Left cardiac atrium (tissue), 4 donors: ENCODE results near the gene IGFBP6. TPM values are rescaled to one million over a fixed set of nuclear protein-coding genes. Genes with fewer than 3 reads are reported as not detected.

Experiments used
- ATAC-seq, 2 donors: fragments of 200-7000 bp; cut with Tn5 transposase; one replicate each; pipeline ENCODE4 v1.9.1; 2020; ENCODE audit warnings: mild to moderate bottlenecking in 2 of 2, moderate library complexity in 2 of 2
- DNase-seq: peaks from one replicate; pipeline ENCODE4 v3.0.0-alpha.2; 2020
- intact Hi-C, 2 donors: fragments of 100-400 bp; cut with DNase I; formaldehyde crosslinking; loops; one replicate each; pipeline versions ENCODE4 v1.14.1 to v1.15.1; 2022 to 2023
- total RNA-seq, 2 donors: library from RNA; stranded (reverse); fragmentation: NEBNext Ultra II Directional; extraction: Animal tissue kit (Norgen Biotek cat#: 25700); gene quantifications; one replicate each; pipeline ENCODE4 v1.2.1, GENCODE V29; 2021
- donor health status: DM: no; HTN: yes; CAD: no.
- donor health status: DM: no; HTN: yes; CAD: no; lungs with severe emphysema.
- donor health status: DM: yes; HTN: yes; CAD: no.
- donor health status: Dilated cardiomyopathy.

Gene IGFBP6
- total RNA-seq, 2 donors from 2014 or later: 134 to 139 TPM

- DNase-seq: no peak
- no peak for ATAC-seq
- intact Hi-C loops: no loop called here
Measured at GRCh38 chr12:53057816-53058500, 39.5 kb upstream of the IGFBP6 start.

DNA sequence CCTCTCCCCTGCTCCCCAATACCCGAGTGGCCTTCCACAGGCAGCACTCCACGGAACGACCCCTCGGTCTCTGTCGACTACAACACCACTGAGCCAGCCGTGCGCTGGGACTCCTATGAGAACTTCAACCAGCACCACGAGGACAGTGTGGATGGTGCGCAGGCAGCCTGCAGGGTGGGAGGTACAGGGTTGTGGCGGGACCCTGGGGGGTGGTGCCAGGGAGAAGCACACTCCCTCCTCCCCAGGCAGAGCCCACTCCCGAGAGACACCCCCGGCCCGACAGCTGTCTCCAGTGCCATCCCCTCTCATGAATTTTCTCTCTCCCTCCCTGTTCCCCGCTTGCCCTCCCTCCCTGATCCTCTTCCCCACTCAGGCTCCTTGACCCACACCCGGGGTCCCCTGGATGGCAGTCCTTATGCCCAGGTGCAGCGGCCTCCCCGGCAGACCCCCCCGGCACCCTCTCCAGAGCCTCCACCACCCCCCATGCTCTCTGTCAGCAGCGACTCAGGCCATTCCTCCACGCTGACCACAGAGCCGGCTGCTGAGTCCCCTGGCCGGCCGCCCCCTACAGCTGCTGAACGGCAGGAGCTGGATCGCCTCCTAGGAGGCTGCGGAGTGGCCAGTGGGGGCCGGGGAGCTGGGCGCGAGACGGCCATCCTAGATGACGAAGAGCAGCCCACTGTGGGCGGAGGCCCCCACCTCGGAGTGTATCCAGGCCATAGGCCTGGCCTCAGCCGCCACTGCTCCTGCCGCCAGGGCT, 38.6 kb upstream of the IGFBP6 start:
- intact Hi-C loops: no loop called here
- ATAC-seq: no peak
- DNase-seq: no peak

GRCh38 chr12:53059434-53060063, 37.9 kb upstream of the IGFBP6 start:
- DNase-seq: no peak
- intact Hi-C loops: loop anchor here in 1 of 2 donors (10.0 kb wide), 1 partner anchor 235 kb away; the partner anchor contains the start of genes MYG1 and PFDN5
- ATAC-seq: no peak

DNA sequence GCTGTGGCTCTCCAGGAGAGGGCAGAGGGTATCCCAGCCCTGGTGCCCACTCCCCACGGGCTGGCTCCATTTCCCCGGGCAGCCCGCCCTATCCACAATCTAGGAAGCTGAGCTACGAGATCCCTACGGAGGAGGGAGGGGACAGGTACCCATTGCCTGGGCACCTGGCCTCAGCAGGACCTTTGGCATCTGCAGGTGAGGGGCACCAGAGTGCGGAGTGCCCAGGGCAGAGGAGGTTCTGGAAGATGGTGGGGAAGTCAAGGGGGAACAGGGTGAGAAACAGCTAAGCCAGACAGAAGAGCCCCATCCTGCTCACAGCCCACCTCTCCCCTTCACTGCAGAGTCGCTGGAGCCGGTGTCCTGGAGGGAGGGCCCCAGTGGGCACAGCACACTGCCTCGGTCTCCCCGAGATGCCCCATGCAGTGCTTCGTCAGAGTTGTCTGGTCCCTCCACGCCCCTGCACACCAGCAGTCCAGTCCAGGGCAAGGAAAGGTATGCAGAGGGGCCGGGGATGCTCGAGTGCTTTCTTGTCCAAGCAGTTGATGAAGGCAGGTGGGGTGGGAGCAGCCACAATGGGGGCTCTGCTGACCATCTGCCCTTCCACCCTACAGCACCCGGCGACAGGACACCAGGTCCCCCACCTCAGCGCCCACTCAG, 37.3 kb upstream of the IGFBP6 start:
- intact Hi-C loops: loop anchor here in 1 of 2 donors (10.0 kb wide), 1 partner anchor 235 kb away; the partner anchor contains the start of genes MYG1 and PFDN5
- DNase-seq (no peak), ATAC-seq (no peak)

DNA sequence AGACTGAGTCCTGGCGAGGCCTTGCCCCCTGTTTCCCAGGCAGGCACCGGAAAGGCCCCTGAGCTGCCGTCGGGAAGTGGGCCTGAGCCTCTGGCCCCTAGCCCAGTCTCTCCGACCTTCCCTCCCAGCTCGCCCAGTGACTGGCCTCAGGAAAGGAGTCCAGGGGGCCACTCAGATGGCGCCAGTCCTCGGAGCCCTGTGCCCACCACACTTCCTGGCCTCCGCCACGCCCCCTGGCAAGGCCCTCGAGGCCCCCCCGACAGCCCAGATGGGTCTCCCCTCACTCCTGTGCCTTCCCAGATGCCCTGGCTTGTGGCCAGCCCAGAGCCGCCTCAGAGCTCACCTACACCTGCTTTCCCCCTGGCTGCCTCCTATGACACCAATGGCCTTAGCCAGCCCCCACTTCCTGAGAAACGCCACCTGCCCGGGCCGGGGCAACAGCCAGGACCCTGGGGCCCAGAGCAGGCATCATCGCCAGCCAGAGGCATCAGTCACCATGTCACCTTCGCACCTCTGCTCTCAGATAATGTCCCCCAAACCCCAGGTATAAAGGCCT, 36.7 kb upstream of the IGFBP6 start:
- ATAC-seq: no peak
- intact Hi-C loops: loop anchor here in 1 of 2 donors (10.0 kb wide), 1 partner anchor 234 kb away; the partner anchor contains the start of genes MYG1 and PFDN5
- DNase-seq: no peak

DNA sequence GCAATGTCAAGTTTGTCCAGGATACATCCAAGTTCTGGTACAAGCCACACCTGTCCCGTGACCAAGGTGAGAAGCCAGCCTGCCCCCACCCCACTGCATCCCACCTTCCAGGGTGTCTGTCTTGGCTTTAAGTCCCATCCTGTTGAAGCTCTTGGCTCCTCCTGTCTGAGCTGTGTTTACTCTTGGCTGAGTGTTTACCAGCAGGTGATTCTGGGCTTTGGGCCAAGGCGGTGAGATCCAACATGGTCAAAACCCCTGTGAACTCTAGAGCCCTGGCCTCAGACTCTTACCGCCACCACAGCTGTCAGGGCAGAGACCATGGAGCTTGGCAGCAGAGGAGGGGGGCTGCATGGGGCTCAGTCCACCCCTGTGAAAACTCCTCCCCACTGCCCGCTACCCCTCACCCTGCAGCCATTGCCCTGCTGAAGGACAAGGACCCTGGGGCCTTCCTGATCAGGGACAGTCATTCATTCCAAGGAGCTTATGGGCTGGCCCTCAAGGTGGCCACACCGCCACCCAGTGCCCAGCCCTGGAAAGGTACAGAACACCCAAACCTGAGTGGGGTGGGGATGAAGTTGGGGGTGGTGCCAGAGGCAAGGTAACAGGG, 36.0 kb upstream of the IGFBP6 start:
- DNase-seq (no peak), ATAC-seq (no peak)

DNA sequence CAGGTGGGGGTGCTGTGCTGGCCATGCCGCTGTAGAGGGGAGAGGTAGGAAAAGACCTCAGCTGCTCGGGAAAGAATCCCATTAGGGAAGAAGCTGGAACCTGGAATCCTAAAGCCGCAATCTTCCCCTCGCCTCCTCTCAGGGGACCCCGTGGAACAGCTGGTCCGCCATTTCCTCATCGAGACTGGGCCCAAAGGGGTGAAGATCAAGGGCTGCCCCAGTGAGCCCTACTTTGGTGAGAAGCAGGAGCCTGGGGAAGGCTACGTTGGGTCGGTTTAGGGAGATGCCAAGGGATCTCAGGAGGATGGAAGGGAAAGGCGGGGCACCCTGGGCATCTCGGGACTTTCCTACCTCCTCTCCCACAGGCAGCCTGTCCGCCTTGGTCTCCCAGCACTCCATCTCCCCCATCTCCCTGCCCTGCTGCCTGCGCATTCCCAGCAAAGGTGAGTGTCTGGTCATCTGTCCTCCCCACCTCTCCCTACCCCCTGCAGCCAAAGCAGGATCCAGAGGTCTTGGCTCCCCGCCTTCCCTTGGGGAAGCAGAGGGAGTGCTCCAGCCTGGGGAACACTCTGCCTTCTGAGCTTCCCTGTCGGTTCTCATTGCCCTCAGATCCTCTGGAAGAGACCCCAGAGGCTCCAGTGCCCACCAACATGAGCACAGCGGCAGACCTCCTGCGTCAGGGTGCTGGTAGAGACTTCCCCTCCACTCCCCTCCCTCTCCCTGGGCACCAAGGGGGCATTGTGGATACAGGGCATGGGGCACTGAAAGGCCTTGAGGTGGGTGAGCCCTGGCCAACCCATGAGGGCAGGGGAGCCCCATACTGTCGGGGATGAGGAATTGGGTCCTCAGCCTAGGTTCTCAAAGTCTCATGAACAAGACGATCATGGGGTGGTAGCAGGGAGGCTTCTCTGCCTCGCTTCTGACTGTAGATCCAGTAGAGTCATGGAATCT, 35.2 kb upstream of the IGFBP6 start:
- no peak for ATAC-seq
- intact Hi-C loops: loop anchor here in 1 of 2 donors (10.0 kb wide), 1 partner anchor 233 kb away; the partner anchor contains the start of genes MYG1 and PFDN5
- DNase-seq: no peak

More for the DNA sequence above, 36.0 kb upstream of the IGFBP6 start:
- intact Hi-C loops: loop anchor here in 1 of 2 donors (10.0 kb wide), 1 partner anchor 233 kb away; the partner anchor contains the start of genes MYG1 and PFDN5

DNA sequence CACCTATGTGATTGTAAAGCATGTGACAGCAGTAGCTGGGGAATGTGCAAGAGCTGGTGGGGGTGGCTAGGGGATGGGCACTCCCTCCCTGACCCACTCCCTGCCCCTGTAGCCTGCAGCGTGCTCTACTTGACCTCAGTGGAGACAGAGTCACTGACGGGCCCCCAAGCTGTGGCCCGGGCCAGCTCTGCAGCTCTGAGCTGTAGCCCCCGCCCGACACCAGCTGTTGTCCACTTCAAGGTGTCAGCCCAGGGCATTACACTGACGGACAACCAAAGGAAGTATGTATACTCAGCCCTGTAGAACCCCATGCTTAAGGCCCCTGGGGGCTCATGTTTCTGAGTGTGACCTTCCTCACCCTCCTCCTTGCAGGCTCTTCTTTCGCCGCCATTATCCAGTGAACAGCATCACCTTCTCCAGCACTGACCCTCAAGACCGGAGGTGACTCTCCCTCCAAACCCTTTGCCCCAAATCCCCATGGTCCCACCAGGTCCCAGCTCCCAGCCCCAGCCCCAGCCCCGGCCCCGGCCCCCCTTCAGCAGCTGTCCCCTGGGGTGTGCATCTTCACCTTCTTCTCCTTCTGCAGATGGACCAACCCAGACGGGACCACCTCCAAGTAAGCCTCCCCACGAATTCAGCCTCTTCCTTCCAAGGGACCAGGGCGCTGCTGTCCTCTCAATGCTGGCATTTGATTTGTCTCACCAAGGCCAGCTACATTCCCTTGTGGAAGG, 34.3 kb upstream of the IGFBP6 start:
- ATAC-seq (no peak), DNase-seq (no peak)
- intact Hi-C loops: loop anchor here in 1 of 2 donors (10.0 kb wide), 1 partner anchor 232 kb away; the partner anchor contains the start of genes MYG1 and PFDN5

DNA sequence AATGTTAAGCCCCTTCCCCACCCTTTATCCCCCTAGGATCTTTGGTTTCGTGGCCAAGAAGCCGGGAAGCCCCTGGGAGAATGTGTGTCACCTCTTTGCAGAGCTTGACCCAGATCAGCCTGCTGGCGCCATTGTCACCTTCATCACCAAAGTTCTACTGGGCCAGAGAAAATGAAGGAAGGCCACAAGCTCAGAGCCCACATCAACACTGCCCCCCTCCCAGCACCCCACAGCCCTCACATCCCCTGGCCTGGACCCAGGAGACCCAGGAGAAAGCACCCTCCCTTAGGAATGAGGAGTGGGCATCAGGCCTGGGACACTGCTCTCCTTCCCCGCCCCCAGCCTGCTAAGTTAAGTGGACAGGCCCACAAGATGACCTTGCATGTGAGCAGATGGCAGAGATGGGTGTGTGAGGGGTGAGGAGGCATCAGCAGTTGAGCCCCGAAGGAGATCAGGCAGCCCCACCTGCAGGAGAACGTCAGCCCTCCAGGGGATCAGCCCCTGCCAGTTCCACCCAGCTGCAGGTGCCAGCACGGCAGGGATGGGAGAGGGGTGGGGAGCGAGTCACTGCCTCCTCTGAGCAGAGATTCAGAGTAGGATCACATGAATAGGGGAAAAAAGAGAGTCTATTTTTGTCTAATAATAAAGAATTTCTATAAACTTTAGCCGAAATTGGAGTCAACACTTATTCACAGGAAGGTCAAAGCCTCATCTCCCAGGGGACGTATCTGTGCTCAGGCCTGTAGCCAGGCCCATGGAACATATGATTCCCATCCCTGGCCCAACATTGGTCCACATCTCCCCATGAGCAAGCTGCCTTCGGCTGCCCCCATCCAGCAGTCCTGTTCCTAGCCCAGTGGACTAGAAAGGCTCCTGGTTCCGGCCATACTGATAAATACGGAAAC, 33.5 kb upstream of the IGFBP6 start:
- ATAC-seq (peak; percentile 8 to 41), DNase-seq (peak; percentile 72)
- intact Hi-C loops: loop anchor here in 1 of 2 donors (10.0 kb wide), 1 partner anchor 231 kb away; the partner anchor contains the start of genes MYG1 and PFDN5

GRCh38 chr12:53064613-53065436, 32.6 kb upstream of the IGFBP6 start:
- DNase-seq: no peak

DNA sequence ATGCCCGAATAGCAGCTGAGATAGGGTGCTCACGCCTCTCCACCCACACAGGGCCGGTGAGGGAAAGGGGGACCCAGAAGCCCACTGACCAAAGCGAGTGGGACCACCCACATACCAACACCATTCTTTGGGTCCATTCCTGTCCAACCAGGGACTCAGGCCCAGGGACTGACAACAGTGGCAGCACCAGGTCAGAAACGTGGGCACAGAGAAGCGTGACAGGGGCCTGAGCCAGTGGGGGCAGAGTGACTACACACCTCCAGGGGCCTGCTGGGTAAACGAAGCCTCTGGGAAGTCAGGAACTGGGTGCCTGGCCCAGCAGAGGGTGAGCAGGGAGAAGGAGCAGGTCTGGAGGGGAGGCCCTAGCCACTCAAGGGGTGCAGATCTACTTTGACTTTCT, 32.0 kb upstream of the IGFBP6 start:
- peak in 1 of 2 donors; percentile 1 for ATAC-seq
- DNase-seq: no peak
- intact Hi-C loops: loop anchor here (5.0 to 10.0 kb wide), 3 partner anchors 127 to 229 kb away; partner anchors contain the start of genes MYG1 (in 1 of the 2) and PFDN5 (in 1 of the 2)

More at GRCh38 chr12:53064613-53065436, 32.6 kb upstream of the IGFBP6 start:
- intact Hi-C loops: loop anchor here (5.0 to 10.0 kb wide), 3 partner anchors 127 to 230 kb away; partner anchors contain the start of genes MYG1 (in 1 of the 2) and PFDN5 (in 1 of the 2)
- ATAC-seq: no peak

GRCh38 chr12:53065975-53066931, 31.2 kb upstream of the IGFBP6 start:
- peak; percentile 86 for DNase-seq

More at GRCh38 chr12:53065975-53066931, 31.2 kb upstream of the IGFBP6 start:
- ATAC-seq: peak; percentile 44 to 71
- intact Hi-C loops: loop anchor here (2.0 to 10.0 kb wide), 4 partner anchors 33 to 229 kb away; partner anchors contain the start of genes MYG1 (in 1 of the 2) and PFDN5 (in 1 of the 2)
